HepG2 (cell line): ENCODE measurements around the gene IL1RAP. TPM values are rescaled to one million over a fixed set of nuclear protein-coding genes. Genes with fewer than 3 reads are reported as not detected.

ENCODE experiments used
- ATAC-seq: fragments of 200-7000 bp; cut with Tn5 transposase; 3 replicates; pipeline ENCODE4 v1.9.1; 2020; ENCODE audit warnings: mild to moderate bottlenecking, moderate library complexity
- BruUV-seq: library from RNA; stranded (reverse); fragments of 400-500 nt; replicated peaks from 2 replicates; lab custom pipeline; 2021; lab: Mats Ljungman, UMichigan
- CTCF ChIA-PET: fragments of 300-600 bp; formaldehyde crosslinking; extraction: SDS; loops from one replicate; lab custom pipeline; 2021; ENCODE audit warnings: low total read pairs, inconsistent platforms, low intra/inter-chr PET ratio; lab: Yijun Ruan, JAX
- POLR2A ChIA-PET: fragments of 350-600 bp; sonication (Branson Sonifier 250); formaldehyde crosslinking; loops from one replicate; lab custom pipeline; 2020; ENCODE audit warnings: antibody characterized with exemption, inconsistent platforms; lab: Yijun Ruan, JAX
- DNase-seq: peaks from one replicate; pipeline ENCODE4 v3.0.0-alpha.2; 2015; ENCODE audit warnings: low spot score
- FAIRE-seq: peaks from 3 replicates; lab custom pipeline; 2011; peaks lifted over from hg19 to GRCh38; lab: Jason Lieb, UNC
- H2AFZ ChIP-seq: one replicate; pipeline ENCODE4 v1.6.1; 2011; ENCODE audit warnings: low read length, inconsistent platforms
- H3K27ac ChIP-seq: fragments of 300-600 bp; 3 replicates; pipeline ENCODE4 v1.8.0; 2011; ENCODE audit warnings: mixed run types, mild to moderate bottlenecking, mixed read lengths, low read length, inconsistent platforms; ENCODE audit not compliant: insufficient read depth; ENCODE audit errors: extremely low read length
- H3K27me3 ChIP-seq, 2 experiments: fragments of 200-600 bp in 1 of 2; 2 replicates in 1 of 2; 3 replicates in 1 of 2; pipeline versions ENCODE4 v1.6.0 to v1.8.0; 2011; ENCODE audit warnings: low read length in 2 of 2, mild to moderate bottlenecking in 2 of 2, moderate library complexity in 2 of 2, inconsistent platforms in 1 of 2; ENCODE audit not compliant: insufficient read depth in 2 of 2, control insufficient read depth in 1 of 2
- H3K36me3 ChIP-seq, 2 experiments: fragments of 200-600 bp in 1 of 2; replicated peaks in 1 of 2; 2 replicates in 1 of 2; 3 replicates in 1 of 2; pipeline versions ENCODE4 v1.5.1 to v1.8.0; 2011; ENCODE audit warnings: low read length in 2 of 2, inconsistent platforms in 1 of 2; ENCODE audit not compliant: insufficient read depth in 2 of 2, control insufficient read depth in 1 of 2
- H3K4me1 ChIP-seq: 2 replicates; pipeline ENCODE4 v1.5.1; 2012; ENCODE audit warnings: low read length, inconsistent platforms; ENCODE audit not compliant: insufficient read depth
- H3K4me2 ChIP-seq: 2 replicates; pipeline ENCODE4 v1.6.0; 2011; ENCODE audit warnings: low read depth, low read length, inconsistent platforms
- H3K4me3 ChIP-seq, 3 experiments: fragments of 200-600 bp in 1 of 3; sonication (generic), shearing (Covaris generic) in 1 of 3; replicated peaks in 1 of 3; 2 replicates each; pipeline ENCODE4 v1.5.1; 2011 to 2016; ENCODE audit warnings: low read length in 3 of 3, inconsistent platforms in 2 of 3, low read depth in 2 of 3, mild to moderate bottlenecking in 2 of 3, control low read depth in 1 of 3, mixed read lengths in 1 of 3; ENCODE audit not compliant: insufficient read depth in 1 of 3
- H3K79me2 ChIP-seq: one replicate; pipeline ENCODE4 v1.6.1; 2011; ENCODE audit warnings: low read length, inconsistent platforms; ENCODE audit not compliant: insufficient read depth
- H3K9ac ChIP-seq: 2 replicates; pipeline ENCODE4 v1.6.0; 2011; ENCODE audit warnings: mild to moderate bottlenecking, low read depth, low read length, inconsistent platforms; ENCODE audit not compliant: insufficient read depth
- H3K9me3 ChIP-seq: 2 replicates; pipeline ENCODE4 v1.5.1; 2012; ENCODE audit warnings: mild to moderate bottlenecking, low read length
- H4K20me1 ChIP-seq: 2 replicates; pipeline ENCODE4 v1.6.0; 2011; ENCODE audit warnings: inconsistent platforms, mild to moderate bottlenecking, low read length, moderate library complexity; ENCODE audit not compliant: insufficient read depth
- DRAP1 ChIP-seq: IDR thresholded peaks from 2 replicates; pipeline ENCODE4 v1.6.1; 2016; ENCODE audit warnings: missing genetic modification reagents, missing compliant biosample characterization
- E2F5 ChIP-seq: sonication (generic); formaldehyde crosslinking; conservative IDR thresholded peaks from 2 replicates; pipeline ENCODE4 v1.4.0; 2020; ENCODE audit warnings: missing genetic modification reagents
- HOXA9 ChIP-seq: sonication (generic); formaldehyde crosslinking; IDR thresholded peaks from 2 replicates; pipeline ENCODE4 v1.8.1; 2022; ENCODE audit warnings: missing genetic modification reagents, mild to moderate bottlenecking, moderate library complexity, borderline replicate concordance
- MTA1 ChIP-seq: sonication (generic); formaldehyde crosslinking; IDR thresholded peaks from 2 replicates; pipeline ENCODE4 v1.4.0; 2020; ENCODE audit warnings: missing genetic modification reagents, mild to moderate bottlenecking, borderline replicate concordance
- RNF219 ChIP-seq: sonication (generic); formaldehyde crosslinking; IDR thresholded peaks from 2 replicates; pipeline ENCODE4 v1.5.0; 2020; ENCODE audit warnings: mild to moderate bottlenecking, missing genetic modification reagents
- TCF12 ChIP-seq, 2 experiments: fragments of 450-650 bp in 1 of 2; sonication (generic) in 1 of 2; formaldehyde crosslinking in 1 of 2; IDR thresholded peaks; 2 replicates each; pipeline versions ENCODE4 v1.6.1 to v1.8.0; 2017 to 2022; ENCODE audit warnings: antibody characterized with exemption in 1 of 2, mild to moderate bottlenecking in 1 of 2, missing genetic modification reagents in 1 of 2, moderate library complexity in 1 of 2
- TIGD3 ChIP-seq: sonication (generic); formaldehyde crosslinking; IDR thresholded peaks from 2 replicates; pipeline ENCODE4 v1.5.1; 2020; ENCODE audit warnings: mild to moderate bottlenecking, missing genetic modification reagents, borderline replicate concordance
- ZNF337 ChIP-seq: sonication (generic); formaldehyde crosslinking; IDR thresholded peaks from 2 replicates; pipeline ENCODE4 v1.5.1; 2020; ENCODE audit warnings: missing genetic modification reagents, low read depth, mild to moderate bottlenecking, borderline replicate concordance
- ZNF800 ChIP-seq: sonication (generic); formaldehyde crosslinking; IDR thresholded peaks from 2 replicates; pipeline ENCODE4 v1.4.0; 2020; ENCODE audit warnings: missing genetic modification reagents
- WGBS: methylation state at CpG from one replicate; pipeline ENCODE4 v1.1.6; 2017; ENCODE audit warnings: low lambda C conversion rate; 5-methylcytosine and 5-hydroxymethylcytosine counted together
- in situ Hi-C: cut with HindIII; loops from 2 replicates; pipeline ENCODE4 v1.10.0; 2017; ENCODE audit warnings: low pct_unique_long_range_greater_than_20kb; ENCODE audit not compliant: extremely low pct_ligation_motif_present
- intact Hi-C: fragments of 100-400 bp; cut with micrococcal nuclease; formaldehyde crosslinking; loops from one replicate; pipeline ENCODE4 v1.10.0; 2022; ENCODE audit not compliant: unreplicated experiment
- polyA plus RNA-seq, 8 experiments: library from polyadenylated mRNA; depleted of rRNA in 3 of 8; stranded (reverse) in 7 of 8; unstranded in 1 of 8; fragments of >200 nt; fragmentation: Illumina TruSeq in 4 of 8; extraction: Trizol in 4 of 8; gene quantifications; 2 replicates each; pipeline versions ENCODE4 v1.2.1 to v1.2.3, GENCODE V29; 2011 to 2016; ENCODE audit warnings: low read depth in 4 of 8, missing spikeins in 1 of 8, mixed read lengths in 1 of 8; ENCODE audit not compliant: insufficient read depth in 1 of 8
- total RNA-seq, 5 experiments: library from RNA; depleted of rRNA; stranded (reverse); fragments of >200 nt; fragmentation: Illumina TruSeq; extraction: Trizol; gene quantifications; 2 replicates each; pipeline ENCODE4 v1.2.3, GENCODE V29; 2016; ENCODE audit warnings: low read depth in 1 of 5

Gene IL1RAP
- total and polyA plus RNA-seq, 2 of the 13 experiments (the other 11 are each of a cell fraction or from before 2014, with no cell fraction given) = 18.3 to 54.9 TPM

GRCh38 chr3:190568036-190568435 is 54.2 kb downstream of the IL1RAP start:
- no peaks in the 10 kb centered on the region for H3K79me2 ChIP-seq
- no peak overlapping the region for H3K4me3 ChIP-seq
- DNase-seq (no peak), ATAC-seq (no peak), FAIRE-seq (no peak)
- 94% methylated on average over 2 of the region's 2 CpGs for WGBS
- H3K4me2 ChIP-seq = no peak overlapping the region
- POLR2A ChIA-PET = no interaction called here
- CTCF ChIA-PET = no interaction called here
- no peak overlapping the region for H3K9ac ChIP-seq
- H2AFZ ChIP-seq = no peak overlapping the region
- in situ Hi-C loops = no loop called here
- H3K9me3 ChIP-seq = no peaks in the 10 kb centered on the region
- H4K20me1 ChIP-seq = no peaks in the 10 kb centered on the region
- TF ChIP-seq TCF12 (IDR thresholded peaks at IDR 0.05) (no peak), TCF12 (CRISPR knock-in tag; IDR thresholded peaks at IDR 0.05) (no peak), MTA1 (CRISPR knock-in tag) (no peak), ZNF800 (no peak), HOXA9 (no peak), RNF219 (CRISPR knock-in tag) (no peak), ZNF337 (CRISPR knock-in tag) (no peak), DRAP1 (CRISPR knock-in tag) (no peak), TIGD3 (CRISPR knock-in tag) (no peak), E2F5 (CRISPR knock-in tag) (no peak)
- H3K36me3 ChIP-seq = peaks cover 4 to 5% of the 10 kb centered on the region in 2 experiments; a peak in 1 of 5 replicates
- H3K27me3 ChIP-seq = no peaks in the 10 kb centered on the region
- H3K27ac ChIP-seq = no peak overlapping the region
- intact Hi-C loops = loop anchor here (5.0 kb wide), 1 partner anchor 49 kb away; no protein-coding TSS in a partner anchor
- no TSS peak for BruUV-seq
- peaks cover 31% of the 10 kb centered on the region for H3K4me1 ChIP-seq
